Esophagus muscularis mucosa (tissue), 4 donors: ENCODE data around the gene USP34. TPM values are rescaled to one million over a fixed set of nuclear protein-coding genes. Genes with fewer than 3 reads are reported as not detected.

Experiments used
- DNase-seq: peaks from one replicate; pipeline ENCODE4 v3.0.0-alpha.2; 2017; ENCODE audit errors: extremely low spot score
- H3K27ac ChIP-seq, 4 donors: fragments of 200-600 bp; sonication (generic); replicated peaks in 1 of 4; 1 replicate in 3 of 4; 2 replicates in 1 of 4; pipeline ENCODE4 v1.5.1; 2016 to 2019; ENCODE audit warnings: mild to moderate bottlenecking in 1 of 4
- H3K27me3 ChIP-seq, 4 donors: fragments of 200-600 bp; sonication (generic); one replicate each; pipeline versions ENCODE4 v1.5.1 to v1.6.0; 2016 to 2019
- H3K36me3 ChIP-seq, 4 donors: fragments of 200-600 bp; sonication (generic); one replicate each; pipeline ENCODE4 v1.5.1; 2016 to 2019
- H3K4me1 ChIP-seq, 4 donors: fragments of 200-600 bp; sonication (generic); one replicate each; pipeline ENCODE4 v1.5.1; 2016 to 2019
- H3K4me3 ChIP-seq, 4 donors: fragments of 200-600 bp; sonication (generic); 1 replicate in 2 of 4; 2 replicates in 2 of 4; pipeline ENCODE4 v1.5.1; 2016 to 2019; ENCODE audit warnings: mild to moderate bottlenecking in 4 of 4, moderate library complexity in 1 of 4
- H3K9me3 ChIP-seq, 4 donors: fragments of 200-600 bp; sonication (generic); 1 replicate in 3 of 4; 2 replicates in 1 of 4; pipeline ENCODE4 v1.5.1; 2016 to 2019
- EP300 ChIP-seq: sonication (generic); formaldehyde crosslinking; IDR thresholded peaks from one replicate; pipeline ENCODE4 v1.6.1; 2017; ENCODE audit warnings: antibody characterized with exemption
- POLR2A ChIP-seq: fragments of 450-650 bp; IDR thresholded peaks from one replicate; pipeline ENCODE4 v1.6.1; 2017; ENCODE audit warnings: antibody characterized with exemption, moderate library complexity, mild to moderate bottlenecking, low read depth
- POLR2AphosphoS5 ChIP-seq, 2 donors: sonication (generic); formaldehyde crosslinking; IDR thresholded peaks; one replicate each; pipeline ENCODE4 v1.6.1; 2017; ENCODE audit warnings: antibody characterized with exemption in 2 of 2
- WGBS: methylation state at CpG from one replicate; pipeline ENCODE4 v1.1.5; 2018; 5-methylcytosine and 5-hydroxymethylcytosine counted together
- intact Hi-C: fragments of 100-400 bp; cut with DNase I; formaldehyde crosslinking; loops from one replicate; pipeline ENCODE4 v1.15.1; 2023
- total RNA-seq, 4 donors: library from RNA; depleted of rRNA; stranded (reverse); fragments of >200 nt; gene quantifications; one replicate each; pipeline versions ENCODE4 v1.1.0 to v1.2.1, GENCODE V29; 2016
- TF ChIP-seq, protein P1 (sequence below), 3 experiments: fragments of 200-600 bp in 2 of 3; fragments of 450-650 bp in 1 of 3; sonication (generic) in 2 of 3; IDR thresholded peaks; one replicate each; pipeline ENCODE4 v1.5.1; 2017 to 2019; ENCODE audit warnings: antibody characterized with exemption in 3 of 3, mild to moderate bottlenecking in 2 of 3, moderate library complexity in 1 of 3

USP34 gene
- total RNA-seq, 4 donors from 2014 or later: 124 to 137 (median 129) TPM

DNA sequence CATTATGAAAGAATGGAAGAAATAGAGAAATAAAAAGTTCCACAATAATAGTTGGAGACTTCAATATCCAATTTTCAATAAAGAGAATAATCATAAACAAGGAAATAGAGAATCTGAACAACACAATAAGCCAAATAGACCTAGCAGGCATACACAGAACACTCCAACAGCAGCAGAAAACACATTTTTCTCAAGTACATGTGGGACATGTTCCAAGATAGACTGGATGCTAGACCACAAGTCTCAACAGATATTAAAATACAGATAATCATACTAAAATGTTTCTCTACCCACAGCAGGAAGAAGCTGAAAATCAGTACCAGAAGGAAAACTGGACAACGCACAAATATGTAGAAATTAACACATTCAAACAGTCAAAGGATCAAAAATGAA, 113.9 kb downstream of the USP34 start:
- no peak overlapping the region for H3K4me3 ChIP-seq
- peaks cover 2 to 20% (median 10%) of the 10 kb centered on the region in 4 donors for H3K36me3 ChIP-seq
- no peaks in the 10 kb centered on the region for H3K27me3 ChIP-seq
- peaks cover 0 to 16% (median 15%) of the 10 kb centered on the region in 4 donors for H3K9me3 ChIP-seq
- 95% methylated on average over 1 of the region's 1 CpG for WGBS
- intact Hi-C loops: no loop called here
- peaks cover 18 to 31% (median 23%) of the 10 kb centered on the region in 4 donors for H3K4me1 ChIP-seq
- no peak overlapping the region for H3K27ac ChIP-seq
- TF ChIP-seq, protein P1, sequence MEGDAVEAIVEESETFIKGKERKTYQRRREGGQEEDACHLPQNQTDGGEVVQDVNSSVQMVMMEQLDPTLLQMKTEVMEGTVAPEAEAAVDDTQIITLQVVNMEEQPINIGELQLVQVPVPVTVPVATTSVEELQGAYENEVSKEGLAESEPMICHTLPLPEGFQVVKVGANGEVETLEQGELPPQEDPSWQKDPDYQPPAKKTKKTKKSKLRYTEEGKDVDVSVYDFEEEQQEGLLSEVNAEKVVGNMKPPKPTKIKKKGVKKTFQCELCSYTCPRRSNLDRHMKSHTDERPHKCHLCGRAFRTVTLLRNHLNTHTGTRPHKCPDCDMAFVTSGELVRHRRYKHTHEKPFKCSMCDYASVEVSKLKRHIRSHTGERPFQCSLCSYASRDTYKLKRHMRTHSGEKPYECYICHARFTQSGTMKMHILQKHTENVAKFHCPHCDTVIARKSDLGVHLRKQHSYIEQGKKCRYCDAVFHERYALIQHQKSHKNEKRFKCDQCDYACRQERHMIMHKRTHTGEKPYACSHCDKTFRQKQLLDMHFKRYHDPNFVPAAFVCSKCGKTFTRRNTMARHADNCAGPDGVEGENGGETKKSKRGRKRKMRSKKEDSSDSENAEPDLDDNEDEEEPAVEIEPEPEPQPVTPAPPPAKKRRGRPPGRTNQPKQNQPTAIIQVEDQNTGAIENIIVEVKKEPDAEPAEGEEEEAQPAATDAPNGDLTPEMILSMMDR (IDR thresholded peaks at IDR 0.05): no peak
- TF ChIP-seq POLR2AphosphoS5 (IDR thresholded peaks at IDR 0.05) (no peak), POLR2A (no peak), EP300 (no peak)
- DNase-seq: no peak

DNA sequence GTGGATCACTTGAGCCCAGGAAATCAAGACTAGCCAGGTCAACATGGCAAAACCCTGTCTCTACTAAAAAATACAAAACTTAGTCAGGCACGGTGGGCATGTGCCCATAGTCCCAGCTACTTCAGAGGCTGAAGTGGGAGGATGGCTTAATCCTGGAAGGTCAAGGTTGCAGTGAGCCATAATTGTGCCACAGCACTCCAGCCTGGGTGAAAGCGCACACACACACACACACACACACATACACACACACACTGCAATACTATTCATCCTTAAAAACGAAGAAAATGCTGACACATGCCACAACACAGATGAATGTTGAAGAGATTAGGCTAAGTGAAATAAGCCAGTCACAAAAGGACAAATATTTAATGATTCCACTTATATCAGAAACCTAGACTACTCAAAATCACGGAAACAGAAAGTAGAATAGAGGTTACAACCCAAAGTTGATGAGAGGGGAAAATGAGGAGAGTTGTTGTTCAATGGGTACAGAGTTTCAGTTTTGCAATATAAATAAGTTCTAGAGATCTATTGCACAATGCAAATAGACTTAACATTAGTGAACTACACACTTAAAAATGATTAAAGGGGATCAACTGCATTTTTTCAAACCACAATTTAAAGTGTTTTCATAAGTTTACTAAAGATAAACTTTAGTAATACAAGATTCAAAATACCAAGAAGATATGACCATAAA, 114.5 kb downstream of the USP34 start:
- Histone ChIP-seq H3K36me3 (peaks cover 2 to 20% (median 10%) of the 10 kb centered on the region in 4 donors), H3K9me3 (peaks cover 0 to 16% (median 15%) of the 10 kb centered on the region in 4 donors), H3K4me3 (no peak overlapping the region), H3K27ac (no peak overlapping the region), H3K27me3 (no peaks in the 10 kb centered on the region), H3K4me1 (peaks cover 18 to 31% (median 23%) of the 10 kb centered on the region in 4 donors)
- no peak for DNase-seq
- intact Hi-C loops: no loop called here
- no peak for TF ChIP-seq POLR2AphosphoS5 (IDR thresholded peaks at IDR 0.05)
- TF ChIP-seq POLR2A: no peak
- TF ChIP-seq EP300: no peak
- TF ChIP-seq, protein P1 (IDR thresholded peaks at IDR 0.05): no peak
- WGBS: 65% methylated on average over 4 of the region's 4 CpGs

DNA sequence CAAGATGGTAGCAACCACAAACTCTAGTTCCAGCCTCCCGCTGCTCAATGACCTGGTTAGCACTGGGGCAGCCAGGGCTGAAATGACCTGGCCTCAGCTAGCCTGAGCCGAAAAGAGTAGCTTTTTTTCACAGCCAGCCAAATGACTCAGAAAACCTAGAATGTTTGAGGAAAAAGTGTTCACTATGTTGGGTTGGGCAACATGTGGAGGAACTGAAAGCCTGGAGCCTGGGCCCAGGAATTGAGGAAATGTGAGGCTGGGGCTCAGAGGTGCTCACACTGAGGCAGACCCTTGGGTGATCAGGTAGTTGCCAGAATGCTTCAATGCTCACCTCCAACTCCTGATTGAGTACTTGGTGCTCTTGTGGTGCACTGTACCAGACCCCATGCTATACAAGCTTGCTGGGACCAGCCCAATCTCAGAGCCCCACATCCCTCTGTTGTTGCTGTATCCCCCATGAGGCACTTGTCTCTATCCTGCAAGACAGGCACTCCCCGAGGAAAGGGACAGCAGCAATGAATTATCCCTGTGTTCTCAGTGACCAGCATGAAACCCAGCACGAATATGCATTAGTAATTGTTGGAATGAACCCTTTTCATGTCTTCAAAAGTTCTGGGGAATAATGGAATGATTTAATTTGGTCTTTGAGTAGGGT, 116.2 kb downstream of the USP34 start:
- DNase-seq: no peak
- Histone ChIP-seq H3K9me3 (peaks cover 0 to 16% (median 15%) of the 10 kb centered on the region in 4 donors), H3K4me3 (no peak overlapping the region), H3K27ac (no peak overlapping the region), H3K36me3 (peaks cover 2 to 27% (median 10%) of the 10 kb centered on the region in 4 donors), H3K4me1 (peaks cover 18 to 31% (median 23%) of the 10 kb centered on the region in 4 donors), H3K27me3 (no peaks in the 10 kb centered on the region)
- intact Hi-C loops: no loop called here
- 94% methylated on average over 4 of the region's 4 CpGs for WGBS
- TF ChIP-seq, protein P1 (IDR thresholded peaks at IDR 0.05): no peak
- TF ChIP-seq POLR2A: no peak
- TF ChIP-seq EP300: no peak
- TF ChIP-seq POLR2AphosphoS5 (IDR thresholded peaks at IDR 0.05): no peak

DNA sequence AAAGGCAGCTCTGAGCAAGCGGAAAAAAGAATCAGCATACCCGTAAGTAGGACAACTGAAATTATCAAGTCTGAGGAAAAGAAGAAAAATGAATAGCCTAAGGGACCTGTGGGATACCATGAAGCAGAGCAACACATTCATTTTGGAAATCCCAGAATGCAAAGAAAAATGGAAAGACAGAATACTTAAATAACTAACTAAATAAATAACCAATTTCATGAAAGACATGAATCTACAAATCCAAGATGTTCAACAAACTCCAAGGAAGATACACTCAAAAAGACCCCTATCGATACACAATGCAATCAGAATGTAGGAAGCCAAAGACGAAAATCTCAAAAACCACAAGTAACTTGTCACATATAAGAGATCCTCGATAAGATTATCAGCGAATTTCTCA, 117.0 kb downstream of the USP34 start:
- no peak overlapping the region for H3K4me3 ChIP-seq
- no peaks in the 10 kb centered on the region for H3K27me3 ChIP-seq
- peaks cover 2 to 35% (median 14%) of the 10 kb centered on the region in 4 donors for H3K36me3 ChIP-seq
- intact Hi-C loops: no loop called here
- H3K9me3 ChIP-seq: peaks cover 0 to 16% (median 15%) of the 10 kb centered on the region in 4 donors
- peaks cover 15 to 26% (median 20%) of the 10 kb centered on the region in 4 donors for H3K4me1 ChIP-seq
- H3K27ac ChIP-seq: no peak overlapping the region
- no peak for DNase-seq
- WGBS: 99% methylated on average over 6 of the region's 6 CpGs
- TF ChIP-seq POLR2AphosphoS5 (IDR thresholded peaks at IDR 0.05) (no peak), POLR2A (no peak), EP300 (no peak)
- TF ChIP-seq, protein P1 (IDR thresholded peaks at IDR 0.05): no peak
